Measurements from ENCODE around the gene PRM1. TPM values are rescaled to one million over a fixed set of nuclear protein-coding genes. Genes with fewer than 3 reads are reported as not detected.
A peak's percentile ranks its signal among the peaks of the same experiment; 100 is the strongest.

PRM1 gene
- total and polyA plus RNA-seq, 4 donors = not detected

- DNase-seq = peak; percentile 74 to 89 (median 86)
Observed at GRCh38 chr16:11303405-11304138, 22.4 kb upstream of the PRM1 start.

GRCh38 chr16:11302977-11303376, 21.8 kb upstream of the PRM1 start:
- Histone ChIP-seq H3K9me3 (ENCODE audit: control insufficient read depth in 4 of 4, insufficient read depth in 3 of 4, low read length in 3 of 4) (no peaks in the 10 kb centered on the region), H3K9ac (ENCODE audit: insufficient read depth in 1 of 2, low read length in 2 of 2) (no peak overlapping the region), H3K4me1 (ENCODE audit: control insufficient read depth in 5 of 5, insufficient read depth in 5 of 5, low read length in 5 of 5) (peaks cover 0 to 9% (median 0%) of the 10 kb centered on the region in 5 donors), H3K4me3 (no peak overlapping the region), H3K27me3 (ENCODE audit: control insufficient read depth in 3 of 3, insufficient read depth in 3 of 3, low read length in 2 of 3) (no peaks in the 10 kb centered on the region), H3K27ac (ENCODE audit: low read depth in 1 of 2, low read length in 1 of 2) (peak overlapping the region in 1 of 2 donors; percentile 69), H3K36me3 (ENCODE audit: control insufficient read depth in 4 of 4, insufficient read depth in 4 of 4, low read length in 4 of 4) (no peaks in the 10 kb centered on the region)
- peak; percentile 71 to 88 (median 74) for DNase-seq
- no peak for TF ChIP-seq CTCF (IDR thresholded peaks at IDR 0.05; ENCODE audit: control extremely low read depth, extremely low read depth)
- 62 to 63% methylated on average over 4 of the region's 4 CpGs for WGBS, 2 donors
- no peak for ATAC-seq (ENCODE audit: insufficient read depth, low FRiP score)

More at GRCh38 chr16:11303405-11304138, 22.4 kb upstream of the PRM1 start:
- peak; percentile 60 for ATAC-seq (ENCODE audit: insufficient read depth, low FRiP score)
- Histone ChIP-seq H3K27me3 (ENCODE audit: control insufficient read depth in 3 of 3, insufficient read depth in 3 of 3, low read length in 2 of 3) (no peaks in the 10 kb centered on the region), H3K9ac (ENCODE audit: insufficient read depth in 1 of 2, low read length in 2 of 2) (no peak overlapping the region), H3K9me3 (ENCODE audit: control insufficient read depth in 4 of 4, insufficient read depth in 3 of 4, low read length in 3 of 4) (no peaks in the 10 kb centered on the region), H3K36me3 (ENCODE audit: control insufficient read depth in 4 of 4, insufficient read depth in 4 of 4, low read length in 4 of 4) (no peaks in the 10 kb centered on the region), H3K27ac (ENCODE audit: low read depth in 1 of 2, low read length in 1 of 2) (peak overlapping the region in 1 of 2 donors; percentile 69), H3K4me3 (no peak overlapping the region), H3K4me1 (ENCODE audit: control insufficient read depth in 5 of 5, insufficient read depth in 5 of 5, low read length in 5 of 5) (peaks cover 0 to 12% (median 0%) of the 10 kb centered on the region in 5 donors)
- WGBS, 2 donors = 54 to 70% methylated on average over 18 of the region's 18 CpGs
- no peak for TF ChIP-seq CTCF (IDR thresholded peaks at IDR 0.05; ENCODE audit: control extremely low read depth, extremely low read depth)

- no peaks in the 10 kb centered on the region for H3K36me3 ChIP-seq (ENCODE audit: control insufficient read depth in 4 of 4, insufficient read depth in 4 of 4, low read length in 4 of 4)
- DNase-seq (no peak), ATAC-seq (ENCODE audit: insufficient read depth, low FRiP score) (no peak)
- no peak for TF ChIP-seq CTCF (IDR thresholded peaks at IDR 0.05; ENCODE audit: control extremely low read depth, extremely low read depth)
- no peaks in the 10 kb centered on the region for H3K27me3 ChIP-seq (ENCODE audit: control insufficient read depth in 3 of 3, insufficient read depth in 3 of 3, low read length in 2 of 3)
- WGBS, 2 donors = 66 to 76% methylated on average over 4 of the region's 4 CpGs
- peak overlapping the region in 1 of 2 donors; percentile 15 for H3K27ac ChIP-seq (ENCODE audit: low read depth in 1 of 2, low read length in 1 of 2)
- H3K4me3 ChIP-seq = no peak overlapping the region
- no peak overlapping the region for H3K9ac ChIP-seq (ENCODE audit: insufficient read depth in 1 of 2, low read length in 2 of 2)
- no peaks in the 10 kb centered on the region for H3K9me3 ChIP-seq (ENCODE audit: control insufficient read depth in 4 of 4, insufficient read depth in 3 of 4, low read length in 3 of 4)
- peaks cover 3 to 16% (median 7%) of the 10 kb centered on the region in 5 donors for H3K4me1 ChIP-seq (ENCODE audit: control insufficient read depth in 5 of 5, insufficient read depth in 5 of 5, low read length in 5 of 5)
Observed at GRCh38 chr16:11301645-11302501, 20.7 kb upstream of the PRM1 start.

Measured in lung (tissue), 12 donors.